ENCODE data around the gene DHRSX. TPM values are rescaled to one million over a fixed set of nuclear protein-coding genes. Genes with fewer than 3 reads are reported as not detected.
A peak's percentile ranks its signal among the peaks of the same experiment; 100 is the strongest.
"Not testable (repeated sequence)": the region's sequence is repeated elsewhere in the genome, so short reads cannot be mapped to it uniquely, and the experiment has no call there.

The DHRSX gene
- total and polyA plus RNA-seq, 5 experiments from 2014 or later = 17.1 to 20.8 (median 17.2) TPM

GRCh38 chrX:2311501-2311900, 189.3 kb downstream of the DHRSX start:
- peaks cover 15 to 41% (median 39%) of the 10 kb centered on the region in 3 donors for H3K36me3 Mint-ChIP-seq

GRCh38 chrX:2301901-2302300, 198.9 kb downstream of the DHRSX start:
- H3K27ac Mint-ChIP-seq = no peak overlapping the region
- H3K4me3 Mint-ChIP-seq = no peak overlapping the region
- H3K36me3 Mint-ChIP-seq = peaks cover 26 to 49% (median 33%) of the 10 kb centered on the region in 3 donors

More at GRCh38 chrX:2311501-2311900, 189.3 kb downstream of the DHRSX start:
- Mint-ChIP-seq H3K4me1 (peaks cover 0 to 7% (median 0%) of the 10 kb centered on the region in 4 donors), H3K9me3 (peaks cover 0 to 16% (median 2%) of the 10 kb centered on the region in 9 donors), H3K27me3 (no peaks in the 10 kb centered on the region), H3K4me3 (no peak overlapping the region), H3K27ac (peak overlapping the region in 1 of 10 donors; percentile 44)
- no peak for DNase-seq
- POLR2A ChIA-PET = no interaction called here
- no peak for ATAC-seq

GRCh38 chrX:2299871-2300270, 200.9 kb downstream of the DHRSX start:
- Mint-ChIP-seq H3K27ac (no peak overlapping the region), H3K4me1 (peaks cover 0 to 7% (median 2%) of the 10 kb centered on the region in 4 donors), H3K9me3 (peaks cover 0 to 19% (median 6%) of the 10 kb centered on the region in 9 donors), H3K27me3 (no peaks in the 10 kb centered on the region), H3K4me3 (no peak overlapping the region), H3K36me3 (peaks cover 17 to 37% (median 28%) of the 10 kb centered on the region in 3 donors)
- POLR2A ChIA-PET = no interaction called here
- no peak for ATAC-seq
- DNase-seq = no peak

More at GRCh38 chrX:2301901-2302300, 198.9 kb downstream of the DHRSX start:
- peaks cover 0 to 5% (median 2%) of the 10 kb centered on the region in 4 donors for H3K4me1 Mint-ChIP-seq
- H3K27me3 Mint-ChIP-seq = no peaks in the 10 kb centered on the region
- peaks cover 0 to 29% (median 9%) of the 10 kb centered on the region in 9 donors for H3K9me3 Mint-ChIP-seq
- DNase-seq (no peak), ATAC-seq (no peak)
- POLR2A ChIA-PET = no interaction called here

- H3K27me3 Mint-ChIP-seq = no peaks in the 10 kb centered on the region
- no peak overlapping the region for H3K4me3 Mint-ChIP-seq
- H3K4me1 Mint-ChIP-seq = peaks cover 0 to 11% (median 0%) of the 10 kb centered on the region in 4 donors
- no peaks in the 10 kb centered on the region for H3K9me3 Mint-ChIP-seq
- peak overlapping the region in 2 of 10 donors; percentile 30 to 50 for H3K27ac Mint-ChIP-seq
- POLR2A ChIA-PET = no interaction called here
- H3K36me3 Mint-ChIP-seq = peaks cover 26 to 73% (median 59%) of the 10 kb centered on the region in 3 donors
- DNase-seq (no peak), ATAC-seq (no peak)
Observed at GRCh38 chrX:2286731-2287130, 214.0 kb downstream of the DHRSX start.

GRCh38 chrX:2284601-2285000, 216.2 kb downstream of the DHRSX start:
- no peak overlapping the region for H3K27ac Mint-ChIP-seq
- peaks cover 15 to 53% (median 40%) of the 10 kb centered on the region in 3 donors for H3K36me3 Mint-ChIP-seq

GRCh38 chrX:2284133-2284532, 216.6 kb downstream of the DHRSX start:
- no peaks in the 10 kb centered on the region for H3K9me3 Mint-ChIP-seq
- H3K27me3 Mint-ChIP-seq = no peaks in the 10 kb centered on the region
- no peak for ATAC-seq
- no peak overlapping the region for H3K27ac Mint-ChIP-seq
- H3K36me3 Mint-ChIP-seq = peaks cover 15 to 48% (median 35%) of the 10 kb centered on the region in 3 donors
- peaks cover 0 to 11% (median 0%) of the 10 kb centered on the region in 4 donors for H3K4me1 Mint-ChIP-seq
- H3K4me3 Mint-ChIP-seq = no peak overlapping the region
- POLR2A ChIA-PET = no interaction called here
- no peak for DNase-seq

More at GRCh38 chrX:2284601-2285000, 216.2 kb downstream of the DHRSX start:
- no peaks in the 10 kb centered on the region for H3K9me3 Mint-ChIP-seq
- DNase-seq (no peak), ATAC-seq (no peak)
- POLR2A ChIA-PET = no interaction called here
- H3K27me3 Mint-ChIP-seq = no peaks in the 10 kb centered on the region
- H3K4me1 Mint-ChIP-seq = peaks cover 0 to 11% (median 0%) of the 10 kb centered on the region in 4 donors
- H3K4me3 Mint-ChIP-seq = no peak overlapping the region

- POLR2A ChIA-PET = no interaction called here
- H3K36me3 Mint-ChIP-seq = peaks cover 15 to 40% (median 27%) of the 10 kb centered on the region in 3 donors
- ATAC-seq (no peak), DNase-seq (no peak)
- no peaks in the 10 kb centered on the region for H3K27me3 Mint-ChIP-seq
- no peak overlapping the region for H3K4me3 Mint-ChIP-seq
- peak overlapping the region in 2 of 10 donors; percentile 9 to 35 for H3K27ac Mint-ChIP-seq
- no peaks in the 10 kb centered on the region for H3K9me3 Mint-ChIP-seq
- H3K4me1 Mint-ChIP-seq = peaks cover 0 to 11% (median 0%) of the 10 kb centered on the region in 4 donors
Observed at GRCh38 chrX:2283111-2283859, 217.5 kb downstream of the DHRSX start.

GRCh38 chrX:2282490-2283090, 218.2 kb downstream of the DHRSX start:
- Mint-ChIP-seq H3K4me3 (no peak overlapping the region), H3K4me1 (peaks cover 0 to 11% (median 0%) of the 10 kb centered on the region in 4 donors), H3K9me3 (no peaks in the 10 kb centered on the region), H3K36me3 (peaks cover 10 to 33% (median 21%) of the 10 kb centered on the region in 3 donors), H3K27ac (peak overlapping the region in 2 of 10 donors; percentile 9 to 16), H3K27me3 (no peaks in the 10 kb centered on the region)
- DNase-seq (no peak), ATAC-seq (no peak)
- POLR2A ChIA-PET = no interaction called here

GRCh38 chrX:2272337-2272736, 228.4 kb downstream of the DHRSX start:
- no peak overlapping the region for H3K27ac Mint-ChIP-seq
- peaks cover 0 to 43% (median 33%) of the 10 kb centered on the region in 3 donors for H3K36me3 Mint-ChIP-seq
- H3K4me1 Mint-ChIP-seq = peaks cover 0 to 13% (median 2%) of the 10 kb centered on the region in 4 donors
- no peaks in the 10 kb centered on the region for H3K27me3 Mint-ChIP-seq
- ATAC-seq (no peak), DNase-seq (no peak)
- H3K9me3 Mint-ChIP-seq = peaks cover 0 to 2% (median 0%) of the 10 kb centered on the region in 9 donors
- POLR2A ChIA-PET = no interaction called here
- no peak overlapping the region for H3K4me3 Mint-ChIP-seq

- DNase-seq, ATAC-seq, H3K9me3 Mint-ChIP-seq, H3K4me3 Mint-ChIP-seq, H3K27me3 Mint-ChIP-seq, H3K27ac Mint-ChIP-seq, POLR2A ChIA-PET: not testable (repeated sequence)
- Mint-ChIP-seq H3K36me3 (peaks cover 0 to 50% (median 38%) of the 10 kb centered on the region in 3 donors), H3K4me1 (peaks cover 0 to 12% (median 2%) of the 10 kb centered on the region in 4 donors)
Observed at GRCh38 chrX:2271595-2271994, 229.2 kb downstream of the DHRSX start.

- ATAC-seq, DNase-seq, H3K9me3 Mint-ChIP-seq, H3K4me1 Mint-ChIP-seq, H3K27me3 Mint-ChIP-seq, POLR2A ChIA-PET, H3K4me3 Mint-ChIP-seq: not testable (repeated sequence)
- Mint-ChIP-seq H3K27ac (peak overlapping the region in 2 of 10 donors; percentile 36 to 83), H3K36me3 (peaks cover 0 to 47% (median 36%) of the 10 kb centered on the region in 3 donors)
Observed at GRCh38 chrX:2270783-2271182, 230.0 kb downstream of the DHRSX start.

GRCh38 chrX:2267890-2268289, 232.9 kb downstream of the DHRSX start:
- peaks cover 0 to 13% (median under 1%) of the 10 kb centered on the region in 4 donors for H3K4me1 Mint-ChIP-seq
- no peaks in the 10 kb centered on the region for H3K27me3 Mint-ChIP-seq
- H3K36me3 Mint-ChIP-seq = peaks cover 5 to 55% (median 39%) of the 10 kb centered on the region in 3 donors
- POLR2A ChIA-PET = no interaction called here
- peak overlapping the region in 1 of 10 donors; percentile 80 for H3K27ac Mint-ChIP-seq
- H3K4me3 Mint-ChIP-seq = no peak overlapping the region
- peaks cover 0 to 2% (median 0%) of the 10 kb centered on the region in 9 donors for H3K9me3 Mint-ChIP-seq
- DNase-seq (no peak), ATAC-seq (no peak)

All from naive thymus-derived CD8-positive, alpha-beta T cell (primary cell).